Occipital lobe (tissue), 2 donors: ENCODE data around the gene KAT2A. TPM values are rescaled to one million over a fixed set of nuclear protein-coding genes. Genes with fewer than 3 reads are reported as not detected.

Experiments
- DNase-seq: peaks from one replicate; lab custom pipeline; 2025; lab: John Stamatoyannopoulos, UW
- total RNA-seq: library from RNA; depleted of rRNA; stranded (reverse); fragments of >200 nt; gene quantifications from one replicate; pipeline ENCODE4 v1.2.3, GENCODE V29; 2014

Gene KAT2A
- total RNA-seq, 1 donor from 2014 or later, result 9.0 TPM

DNA sequence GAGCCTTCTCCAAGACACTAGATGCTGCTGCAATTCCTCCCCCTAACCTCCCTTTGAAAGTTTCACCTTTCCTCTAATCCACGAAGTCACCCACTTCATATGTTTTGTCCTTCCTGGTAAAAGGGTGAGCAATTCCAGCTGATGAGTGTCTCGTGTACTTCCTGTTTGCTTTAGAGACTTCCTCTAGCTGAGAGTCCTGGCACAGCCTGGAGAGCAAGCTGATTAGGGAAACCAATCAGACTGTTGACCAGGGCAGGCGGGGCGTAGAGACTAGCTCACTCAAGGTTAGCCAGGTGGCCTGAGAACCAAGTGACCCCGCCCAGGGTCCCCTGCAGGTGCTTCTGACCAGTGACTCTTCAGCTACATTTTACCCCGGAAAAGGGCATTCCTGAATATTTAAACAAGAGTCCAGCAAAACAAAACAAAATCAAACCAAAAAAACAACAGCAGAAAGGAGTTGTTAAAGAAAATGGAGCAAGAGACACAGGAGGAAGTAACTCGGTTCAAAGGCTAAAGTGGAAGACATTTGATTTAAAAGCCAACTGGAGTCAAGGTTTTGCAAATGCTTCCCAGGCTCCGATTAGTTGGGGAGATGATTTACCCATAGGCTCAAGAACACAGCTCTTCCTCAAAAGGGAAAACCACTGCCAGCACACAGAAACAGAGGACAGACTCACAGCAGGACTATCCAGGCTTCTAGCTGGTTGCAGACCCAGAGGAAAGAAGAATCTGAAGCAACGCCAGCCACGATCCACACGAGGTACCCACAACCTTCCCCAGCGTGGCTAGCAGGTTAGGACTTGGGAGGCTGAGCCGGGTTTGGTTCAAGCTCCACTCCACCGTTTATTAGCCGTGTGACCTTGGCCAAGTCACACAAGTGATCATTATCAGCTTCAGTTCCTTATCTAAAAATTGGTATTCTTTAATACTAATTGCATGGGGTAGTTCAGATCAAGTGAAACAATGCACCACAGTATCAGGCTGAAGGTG lies 14.8 kb upstream of the KAT2A start:
- no peak for DNase-seq

DNA sequence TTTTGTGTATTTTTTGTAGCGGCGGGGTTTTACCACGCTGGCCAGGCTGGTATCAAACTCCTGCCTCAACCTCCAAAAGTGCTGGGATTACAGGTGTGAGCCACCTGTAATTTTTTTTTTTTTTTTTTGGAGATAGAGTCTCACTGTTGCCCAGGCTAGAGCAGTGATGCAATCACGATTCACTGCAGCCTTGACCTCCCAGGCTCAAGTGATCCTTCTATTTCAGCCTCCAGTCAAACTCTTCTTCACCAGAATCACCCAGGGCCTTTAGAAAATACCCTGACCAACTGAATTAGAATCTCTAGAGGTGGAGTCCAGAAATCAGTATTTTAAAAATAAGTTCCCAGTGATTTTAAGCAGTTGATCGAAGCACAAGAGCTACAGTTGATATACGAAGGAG lies 14.0 kb upstream of the KAT2A start:
- DNase-seq, result no peak

DNA sequence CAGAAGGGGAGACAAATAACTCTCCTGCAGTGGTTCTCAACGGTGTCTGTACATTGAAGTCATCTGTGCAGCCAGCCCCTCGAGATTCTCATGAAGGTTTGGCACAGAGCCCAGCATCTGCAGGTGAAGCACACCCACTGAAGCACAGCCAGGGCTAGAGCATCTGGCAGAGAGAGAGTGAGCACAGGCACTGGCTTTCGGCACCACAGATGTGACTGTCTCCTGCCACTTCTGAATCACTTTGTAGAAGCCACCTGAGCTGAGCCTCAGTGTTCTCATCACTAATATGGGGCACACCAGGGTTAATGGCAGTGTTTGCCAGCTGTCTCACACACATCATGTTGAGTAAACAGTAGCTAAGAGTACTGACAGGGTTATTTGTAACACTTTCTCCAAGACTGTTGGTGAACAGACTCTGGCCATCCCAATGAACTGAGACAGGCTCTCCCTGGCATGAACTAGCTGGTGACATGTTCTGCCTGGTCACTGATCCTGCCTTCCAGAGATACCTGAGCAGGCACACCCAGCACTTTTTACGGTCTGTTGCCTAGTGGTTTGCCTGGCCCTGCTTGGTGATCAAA lies 12.4 kb upstream of the KAT2A start:
- DNase-seq, result no peak

DNA sequence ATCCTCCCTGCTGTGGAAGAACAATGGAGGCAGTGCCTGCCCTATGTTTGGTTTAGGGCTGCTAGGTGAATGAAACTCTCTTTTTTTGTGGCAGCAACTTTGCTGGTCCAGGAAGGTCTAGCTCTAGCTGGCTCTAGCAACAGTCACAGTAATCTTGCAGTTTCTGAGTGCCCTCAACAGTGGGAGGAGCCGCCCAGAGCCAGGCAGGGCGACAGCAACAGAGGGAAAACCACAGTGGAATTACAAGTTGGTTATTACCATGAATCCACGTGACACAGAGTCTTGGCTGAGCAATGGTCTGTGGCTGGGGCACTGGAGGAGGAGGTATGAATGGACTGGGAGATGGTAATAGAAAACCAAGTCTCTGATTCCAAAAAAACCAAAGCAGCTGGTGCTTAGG lies 11.8 kb upstream of the KAT2A start:
- DNase-seq, result peak; percentile 49

DNA sequence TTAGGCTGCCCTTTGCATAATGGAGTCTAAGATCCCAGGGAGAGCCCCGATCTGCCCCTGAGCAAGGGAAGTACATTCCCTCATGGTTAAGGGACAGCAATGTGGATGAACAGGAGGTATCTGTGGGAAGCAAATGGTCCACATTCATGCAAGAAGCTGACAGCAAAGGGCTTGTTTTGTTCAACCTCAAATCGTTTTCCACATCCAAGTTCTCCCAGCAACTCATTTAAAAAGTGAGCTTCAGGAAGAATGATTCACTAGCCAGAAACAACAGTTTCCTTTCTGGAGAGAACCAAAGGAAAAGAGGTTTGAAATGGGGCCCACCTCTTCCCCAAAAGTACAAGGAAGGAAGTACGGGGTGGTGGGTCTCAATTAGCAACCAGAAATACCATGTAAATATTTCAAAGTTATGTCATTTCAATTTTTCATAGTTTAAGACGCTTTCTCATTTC lies 10.8 kb upstream of the KAT2A start:
- no peak for DNase-seq

DNA sequence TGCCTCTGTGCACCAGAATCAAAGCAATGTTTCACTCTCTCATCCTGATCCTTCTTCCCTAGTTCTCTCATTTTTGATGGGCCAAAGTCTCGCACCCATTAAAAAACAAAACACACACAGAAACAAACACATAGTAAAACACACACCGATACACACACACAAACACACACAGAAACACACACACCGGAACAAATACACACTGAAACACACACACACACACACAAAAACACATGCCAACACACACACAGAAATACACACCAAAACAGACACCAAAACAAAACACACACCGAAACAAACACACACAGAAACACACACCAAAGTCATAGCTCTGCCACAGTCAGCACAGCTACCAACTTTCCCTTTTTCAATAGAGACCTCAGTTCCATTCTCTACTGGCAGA lies 10.1 kb upstream of the KAT2A start:
- no peak for DNase-seq

DNA sequence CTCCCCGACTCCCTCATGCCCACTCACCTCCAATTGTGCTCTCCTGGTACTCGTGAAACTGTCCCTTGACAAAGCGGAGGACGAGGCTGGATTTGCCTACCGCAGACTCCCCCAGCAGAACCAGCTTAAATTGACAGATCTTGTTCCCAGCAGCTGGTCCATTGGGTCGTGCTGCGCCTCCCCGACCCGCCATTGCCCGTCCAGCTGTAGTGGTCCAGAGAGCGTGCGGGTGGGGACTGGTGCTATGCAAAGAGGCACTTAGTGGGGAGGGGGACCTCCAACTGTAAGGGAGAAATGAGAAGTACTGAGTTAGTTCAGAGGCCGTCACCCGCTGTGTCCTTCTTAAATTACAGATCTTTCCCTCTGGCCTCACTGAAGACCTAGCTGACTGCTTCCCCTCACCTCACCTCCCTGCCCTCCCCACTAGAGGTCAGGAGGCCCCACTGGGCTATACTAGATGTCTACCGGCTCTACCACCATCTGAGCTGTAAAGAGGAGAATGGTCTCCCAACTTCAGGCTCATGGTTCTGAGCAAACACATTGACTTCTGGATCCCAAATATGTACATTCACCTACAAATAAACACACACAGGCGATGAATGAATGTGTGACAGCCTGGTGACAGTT lies 9.3 kb upstream of the KAT2A start:
- DNase-seq, result no peak

DNA sequence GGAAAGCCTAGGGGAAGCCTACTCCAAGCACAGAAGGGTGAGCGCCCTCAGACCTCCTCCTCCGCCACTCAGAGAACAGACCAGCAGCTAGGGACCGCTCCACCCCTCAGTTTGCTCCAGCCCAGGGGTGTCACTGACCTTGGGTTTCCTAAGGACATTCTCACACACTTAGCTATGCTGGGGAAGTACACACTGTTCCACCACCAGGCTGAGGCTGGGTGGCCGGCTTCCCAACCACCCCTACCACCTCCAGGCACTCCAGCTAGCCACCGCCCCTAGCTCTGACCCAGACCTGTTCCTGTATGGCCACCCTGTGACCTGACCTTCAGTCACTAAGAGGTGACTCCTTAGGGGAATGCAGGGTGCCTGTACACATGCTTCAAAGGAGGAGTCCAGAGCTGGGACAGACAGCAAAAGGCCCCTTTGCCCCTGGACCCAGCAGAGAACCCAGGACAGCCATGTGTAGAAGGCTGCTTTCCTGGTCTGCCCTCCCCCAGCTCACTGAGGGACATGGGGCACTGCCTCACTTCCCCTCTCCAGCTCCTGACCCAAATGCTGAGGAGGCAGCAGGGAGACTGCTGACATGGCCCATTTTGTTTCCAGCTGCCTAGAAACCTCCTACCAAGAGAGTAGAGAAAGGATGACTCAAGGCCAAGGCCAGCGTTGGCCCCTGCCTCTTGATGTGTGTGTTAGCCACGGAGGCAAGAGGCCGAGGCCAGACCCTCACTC lies 8.1 kb upstream of the KAT2A start:
- no peak for DNase-seq

DNA sequence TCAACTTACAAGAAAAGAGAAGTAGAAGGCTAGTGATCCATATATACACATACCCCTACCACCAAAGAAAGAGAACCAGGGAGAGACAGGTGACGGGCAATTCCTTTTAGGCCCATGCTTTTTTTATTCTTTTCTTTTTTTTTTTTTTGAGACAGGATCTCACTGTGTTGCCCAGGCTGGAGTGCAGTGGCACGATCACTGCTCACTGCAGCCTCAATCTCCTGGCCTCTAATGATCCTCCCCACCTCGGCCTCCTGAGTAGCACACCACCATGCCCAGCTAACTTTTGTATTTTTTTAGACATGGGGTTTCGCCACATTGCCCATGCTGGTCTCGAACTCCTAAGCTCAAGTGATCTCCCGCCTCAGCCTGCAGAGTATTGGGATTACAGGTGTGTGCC lies 6.2 kb upstream of the KAT2A start:
- no peak for DNase-seq

DNA sequence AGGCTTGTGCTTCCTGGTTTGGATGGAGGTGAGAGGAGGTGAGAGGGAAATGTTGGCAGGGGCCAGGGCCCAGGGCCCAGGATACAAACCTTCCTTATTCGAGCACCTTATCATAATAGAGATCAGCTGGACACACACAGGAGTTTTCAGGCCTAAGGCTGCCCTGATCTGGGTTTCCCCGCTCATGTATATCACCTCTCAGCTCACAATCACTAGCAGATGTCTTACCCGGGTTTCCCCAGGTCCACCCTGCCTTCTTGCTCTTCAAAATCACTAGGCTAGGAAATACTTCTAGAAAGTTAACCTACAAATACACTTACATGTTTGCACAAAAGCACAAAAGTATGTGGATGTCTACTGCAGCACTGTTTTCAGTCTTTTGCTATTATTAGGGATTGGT lies 5.7 kb upstream of the KAT2A start:
- no peak for DNase-seq

DNA sequence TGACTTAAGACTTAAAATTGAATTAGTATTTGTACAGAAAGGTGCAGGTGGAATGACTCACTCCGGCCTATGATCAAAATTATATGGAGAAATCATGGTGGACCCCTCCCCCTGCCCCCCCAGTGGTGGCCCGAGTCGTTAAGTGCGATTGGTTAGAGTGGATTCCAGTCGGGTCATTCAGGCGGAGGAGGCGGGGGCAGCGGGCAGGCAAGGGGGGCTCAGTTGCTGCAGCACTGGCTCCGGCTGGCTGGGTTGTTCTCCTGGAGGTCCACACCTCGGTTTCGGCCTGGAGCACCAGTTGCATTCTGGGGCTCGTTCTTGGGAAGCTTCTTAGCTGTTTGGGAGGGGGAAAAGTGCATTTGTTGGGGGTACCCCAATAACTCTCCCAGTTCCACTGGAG lies 4.4 kb upstream of the KAT2A start:
- DNase-seq, result no peak

DNA sequence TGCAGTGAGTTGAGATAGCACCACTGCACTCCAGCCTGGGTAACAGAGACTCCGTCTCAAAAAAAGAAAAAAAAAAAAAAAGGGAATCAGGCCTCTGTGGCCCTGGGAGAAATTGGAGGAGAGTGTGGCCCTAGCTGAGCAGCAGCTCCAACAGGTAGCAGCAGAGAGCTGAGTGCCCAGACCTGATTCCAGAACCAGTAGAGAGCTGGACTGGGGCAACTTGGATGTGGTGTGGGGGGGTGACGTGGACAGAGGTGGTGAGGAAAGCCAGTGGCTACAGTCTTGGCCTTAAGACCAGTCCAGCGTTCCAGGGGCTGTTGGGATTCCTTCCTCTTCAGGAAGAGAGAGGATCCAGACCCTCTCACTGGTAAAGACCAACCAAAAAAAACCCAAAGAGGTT lies 3.1 kb upstream of the KAT2A start:
- DNase-seq, result no peak

DNA sequence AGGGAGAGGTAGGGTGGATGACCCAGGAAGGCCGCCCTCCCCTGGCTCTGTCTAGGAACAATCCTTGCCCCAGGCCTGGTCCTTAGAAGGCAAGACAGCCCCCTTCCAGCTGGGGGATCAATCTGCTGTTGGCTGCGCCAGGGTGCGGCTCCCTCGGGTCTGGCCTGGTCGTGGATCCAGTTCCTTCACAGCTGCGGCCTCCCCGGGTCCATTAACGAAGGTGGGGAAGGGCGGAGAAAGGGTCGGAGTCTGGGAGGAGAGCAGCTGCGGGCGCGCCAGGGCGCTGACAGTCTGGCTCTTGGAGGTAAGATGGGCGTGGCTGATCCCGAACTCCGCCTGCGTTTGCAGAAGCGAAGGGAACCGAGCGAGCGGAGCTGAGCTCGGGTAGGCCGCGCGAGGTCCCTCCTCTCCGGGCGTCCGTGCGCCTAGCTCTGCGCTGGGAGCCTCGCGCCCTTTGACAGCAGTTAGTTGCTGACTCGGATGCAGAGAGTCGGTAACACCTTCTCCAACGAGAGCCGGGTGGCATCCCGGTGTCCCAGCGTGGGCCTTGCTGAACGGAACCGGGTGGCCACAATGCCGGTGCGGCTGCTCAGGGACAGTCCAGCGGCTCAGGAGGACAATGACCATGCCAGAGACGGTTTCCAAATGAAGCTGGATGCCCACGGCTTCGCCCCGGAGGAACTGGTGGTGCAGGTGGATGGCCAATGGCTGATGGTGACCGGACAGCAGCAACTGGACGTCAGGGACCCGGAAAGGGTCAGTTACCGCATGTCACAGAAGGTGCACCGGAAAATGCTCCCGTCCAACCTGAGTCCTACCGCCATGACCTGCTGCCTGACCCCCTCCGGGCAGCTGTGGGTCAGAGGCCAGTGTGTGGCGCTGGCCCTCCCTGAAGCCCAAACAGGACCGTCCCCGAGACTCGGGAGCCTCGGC lies 1.5 kb upstream of the KAT2A start, which contains the start of gene HSPB9:
HSPB9 (plus strand) TSS at position 434 of the 933 bp plus-strand sequence; CDS start at position 481, 47 bp downstream.
- no peak for DNase-seq

DNA sequence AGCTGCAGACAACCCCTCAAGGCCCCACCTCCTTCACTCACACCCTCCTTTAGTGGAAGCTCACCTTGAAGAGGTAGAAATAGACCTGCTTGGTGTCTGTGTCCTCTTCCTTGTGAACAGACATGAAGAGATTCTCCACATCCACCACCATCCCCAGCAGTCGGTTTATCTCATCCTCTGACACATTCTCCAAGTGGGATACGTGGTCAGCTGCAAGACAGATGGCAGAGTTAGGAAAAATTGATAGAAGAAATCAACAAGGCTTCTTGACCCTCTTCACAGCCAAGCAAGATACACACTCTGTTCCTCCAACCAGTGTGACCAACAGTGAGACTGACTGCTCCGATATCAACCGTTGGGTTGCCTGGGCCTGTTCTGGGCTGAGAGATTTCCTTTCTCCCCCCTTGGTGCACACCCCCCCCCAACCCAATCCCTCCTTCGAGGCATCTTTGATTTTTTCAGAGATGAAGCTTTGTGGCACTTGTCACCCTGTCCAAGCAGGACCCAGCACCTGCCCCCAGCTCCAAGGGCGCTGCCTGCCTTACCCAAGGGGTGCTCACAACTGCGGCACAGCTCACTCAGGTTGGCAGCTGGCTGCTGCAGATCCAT lies 902 bp downstream of the KAT2A start:
- DNase-seq, result no peak

DNA sequence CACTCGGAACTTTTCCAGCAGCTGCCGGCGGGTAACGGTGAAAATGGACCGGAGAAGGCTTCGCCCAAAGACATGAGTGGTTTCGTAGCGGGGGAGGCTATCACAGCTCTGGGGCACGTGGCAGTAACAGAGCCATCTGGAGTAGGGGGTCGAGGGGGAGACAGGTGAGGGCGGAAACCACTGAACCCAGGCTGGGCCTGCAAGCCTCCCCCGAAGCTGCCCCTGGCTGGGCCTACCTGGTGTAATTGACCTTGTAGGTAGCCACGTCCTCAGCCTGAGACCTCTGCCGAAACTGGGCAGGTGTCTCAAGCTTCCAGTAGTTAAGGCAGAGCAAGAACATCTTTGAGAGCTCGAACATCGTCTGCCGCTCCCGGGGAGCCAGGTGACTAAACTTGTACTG lies 1.9 kb downstream of the KAT2A start:
- no peak for DNase-seq

DNA sequence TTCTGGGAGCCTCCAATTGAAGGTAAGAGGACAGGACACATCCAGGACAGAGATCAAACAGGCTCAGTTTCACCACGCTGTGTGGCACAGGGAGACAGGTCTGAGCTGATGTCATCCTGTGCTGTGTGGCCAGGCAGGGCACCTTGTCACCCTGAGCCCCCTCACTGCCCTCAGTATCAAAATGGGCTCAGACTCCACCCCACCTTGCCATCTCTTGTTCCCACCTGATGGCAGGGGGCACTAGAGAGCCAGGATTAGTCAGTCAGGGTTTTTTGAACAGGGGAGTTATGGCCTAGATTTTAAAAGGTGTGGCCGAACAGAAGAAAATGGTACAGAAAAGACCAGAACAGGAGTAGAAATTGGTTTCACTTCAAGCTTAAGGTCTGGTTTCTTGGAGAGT lies 2.6 kb downstream of the KAT2A start:
- no peak for DNase-seq

DNA sequence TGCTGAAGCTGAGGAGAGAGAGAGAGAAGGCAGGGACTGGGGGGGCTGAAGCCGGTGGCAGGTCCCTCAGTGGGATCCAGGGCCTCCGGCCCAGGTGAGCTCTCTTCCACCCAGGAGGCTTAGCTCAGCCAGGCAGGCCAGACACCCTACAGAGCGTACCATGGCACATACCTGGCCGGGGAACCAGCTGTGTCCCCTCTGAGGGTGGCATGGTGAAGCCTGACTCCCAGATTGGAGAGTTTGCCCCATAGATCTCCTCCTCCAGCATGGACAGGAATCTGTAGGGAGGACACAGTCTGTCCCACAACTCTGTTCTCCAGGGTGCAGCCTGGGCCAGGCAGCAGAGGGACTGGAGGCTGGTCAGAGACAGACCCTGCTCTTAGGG lies 3.0 kb downstream of the KAT2A start:
- no peak for DNase-seq

DNA sequence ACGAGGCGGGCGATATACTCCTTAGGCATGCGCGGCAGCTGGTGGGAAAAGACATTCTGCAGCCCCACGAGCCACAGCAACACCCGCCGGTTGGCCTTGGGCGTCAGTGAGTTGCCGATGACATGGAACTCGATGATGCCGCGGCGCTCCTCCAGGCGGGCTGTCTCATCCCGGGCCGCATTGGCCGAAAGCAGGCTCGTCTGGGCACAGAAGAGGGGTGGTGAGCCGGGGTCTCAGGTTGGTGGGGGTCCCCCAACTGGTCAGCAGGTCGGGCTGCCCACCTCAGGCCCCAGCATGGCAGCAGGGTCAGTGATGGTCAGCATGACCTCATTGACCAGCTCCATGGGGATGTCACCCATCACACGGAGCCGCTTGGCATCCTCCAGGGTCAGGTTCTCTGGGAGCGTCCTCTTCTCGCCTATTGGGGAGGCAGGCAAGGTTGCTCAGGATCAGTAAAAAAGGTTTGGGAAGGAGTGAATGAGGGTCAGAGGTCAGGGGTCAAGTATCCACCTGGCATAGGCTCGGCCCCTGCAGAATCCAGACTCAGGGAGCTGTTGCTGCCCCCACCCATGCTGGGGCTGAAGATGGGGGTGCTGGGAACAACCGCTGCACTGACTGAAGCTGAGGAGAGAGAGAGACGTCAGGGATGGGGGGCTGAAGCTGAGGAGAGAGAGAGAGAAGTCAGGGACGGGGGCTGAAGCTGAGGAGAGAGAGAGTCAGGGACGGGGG lies 3.6 kb downstream of the KAT2A start:
- DNase-seq, result no peak

DNA sequence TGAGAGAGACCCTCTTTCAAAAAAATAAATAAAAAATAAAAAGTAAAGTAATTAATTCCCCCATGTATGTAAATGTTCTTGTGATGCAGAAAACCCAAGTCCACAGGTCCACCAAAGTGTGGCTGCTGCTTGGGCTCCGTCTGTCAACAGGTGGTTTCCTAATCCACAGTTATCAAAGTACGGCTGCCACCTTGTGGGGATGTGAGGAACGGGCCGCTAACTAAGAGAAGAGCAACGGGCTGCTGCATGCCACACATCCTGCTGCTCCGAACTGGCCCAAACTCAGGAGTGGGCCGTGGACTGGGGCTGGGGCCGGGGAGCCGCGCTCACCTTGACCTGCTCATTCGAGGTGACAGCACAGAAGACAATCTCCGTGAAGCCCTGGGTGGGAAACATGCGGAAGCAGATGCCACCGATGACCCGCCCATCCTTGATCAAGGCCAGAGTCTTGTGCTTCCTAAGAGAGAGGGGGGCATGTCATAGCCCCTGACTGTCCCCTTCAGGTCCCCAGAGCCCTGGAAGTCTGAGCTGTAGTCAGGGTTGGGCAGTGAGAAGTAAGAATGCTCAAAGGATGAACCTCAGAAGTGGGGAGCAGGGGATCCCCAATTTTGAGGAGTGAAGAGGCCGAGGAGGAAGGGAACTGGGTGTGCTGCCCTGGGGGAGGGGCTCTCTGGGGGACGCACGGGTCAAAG lies 4.3 kb downstream of the KAT2A start:
- DNase-seq, result peak; percentile 41
